Kidney (tissue), 14 donors: ENCODE results near the gene ARFRP1. TPM values are rescaled to one million over a fixed set of nuclear protein-coding genes. Genes with fewer than 3 reads are reported as not detected.

Experiments
- DNase-seq, 5 donors: peaks; one replicate each; pipeline ENCODE4 v3.0.0-alpha.2; 2013 to 2020
- FAIRE-seq: peaks from 2 replicates; lab custom pipeline; 2012; peaks lifted over from hg19 to GRCh38; lab: Jason Lieb, UNC
- H3K27ac ChIP-seq, 2 donors: one replicate each; pipeline ENCODE4 v1.7.0; 2013; ENCODE audit warnings: low read depth in 2 of 2, low read length in 2 of 2, inconsistent platforms in 1 of 2
- H3K27me3 ChIP-seq: one replicate; pipeline ENCODE4 v1.7.1; 2013; ENCODE audit warnings: low read length, inconsistent platforms; ENCODE audit not compliant: control insufficient read depth, insufficient read depth
- H3K36me3 ChIP-seq, 3 donors: one replicate each; pipeline versions ENCODE4 v1.7.0 to v1.7.1; 2013; ENCODE audit warnings: low read length in 3 of 3, control low read depth in 1 of 3, inconsistent platforms in 1 of 3; ENCODE audit not compliant: insufficient read depth in 3 of 3, control insufficient read depth in 2 of 3
- H3K4me1 ChIP-seq, 3 donors: one replicate each; pipeline versions ENCODE4 v1.7.0 to v1.7.1; 2013; ENCODE audit warnings: low read length in 3 of 3, inconsistent platforms in 1 of 3, low read depth in 1 of 3; ENCODE audit not compliant: control insufficient read depth in 2 of 3, insufficient read depth in 2 of 3
- H3K4me3 ChIP-seq, 3 donors: one replicate each; pipeline versions ENCODE4 v1.7.0 to v1.8.1; 2013; ENCODE audit warnings: low read length in 3 of 3, control low read depth in 1 of 3, inconsistent platforms in 1 of 3
- H3K9ac ChIP-seq, 3 donors: one replicate each; pipeline versions ENCODE4 v1.7.0 to v1.7.1; 2013; ENCODE audit warnings: low read length in 3 of 3, control low read depth in 1 of 3, inconsistent platforms in 1 of 3
- H3K9me3 ChIP-seq, 3 donors: one replicate each; pipeline versions ENCODE4 v1.7.0 to v1.7.1; 2013; ENCODE audit warnings: low read length in 3 of 3, control low read depth in 1 of 3, inconsistent platforms in 1 of 3; ENCODE audit not compliant: control insufficient read depth in 2 of 3, insufficient read depth in 1 of 3
- CTCF ChIP-seq: IDR thresholded peaks from 3 replicates; pipeline ENCODE4 v1.5.1; 2012; ENCODE audit warnings: mild to moderate bottlenecking, moderate library complexity, borderline replicate concordance; ENCODE audit not compliant: insufficient read depth; ENCODE audit errors: extremely low read depth
- intact Hi-C: fragments of 100-400 bp; cut with DNase I; formaldehyde crosslinking; loops from one replicate; pipeline ENCODE4 v1.11.1; 2022
- polyA plus RNA-seq: library from polyadenylated mRNA; stranded (reverse); fragments of 350-450 nt; fragmentation: Illumina TruSeq; extraction: RNeasy Lipid Tissue Mini Kit (QIAGEN cat#74804); gene quantifications from one replicate; pipeline ENCODE4 v1.2.3, GENCODE V29; 2014; ENCODE audit warnings: low read depth, low replicate concordance; ENCODE audit not compliant: insufficient read depth
- total RNA-seq: library from RNA; stranded (reverse); fragmentation: NEBNext Ultra II Directional; extraction: Animal tissue kit (Norgen Biotek cat#: 25700); gene quantifications from one replicate; pipeline ENCODE4 v1.2.1, GENCODE V29; 2021
- donor health status: control.
- donor health status: control.
- donor health status: control.
- donor health status: control.
- donor health status: control.
- donor health status: DM: yes; HTN: yes; CAD: no.
- donor health status: Normal renal cell carcinoma (clear cell type).

Gene ARFRP1
- total and polyA plus RNA-seq, 2 donors from 2014 or later: 60.6 to 71.2 TPM

- peaks cover 0 to 11% (median 4%) of the 10 kb centered on the region in 3 donors for H3K36me3 ChIP-seq
- peaks cover 0 to 16% (median 0%) of the 10 kb centered on the region in 3 donors for H3K4me1 ChIP-seq
- no peak for FAIRE-seq
- no peaks in the 10 kb centered on the region for H3K9me3 ChIP-seq
- TF ChIP-seq CTCF: no peak
- H3K9ac ChIP-seq: peak overlapping the region in 2 of 3 donors; percentile 37 to 89
- H3K27ac ChIP-seq: peak overlapping the region in 1 of 2 donors; percentile 81
- H3K4me3 ChIP-seq: peak overlapping the region; percentile 79 to 94 (median 91)
- no peaks in the 10 kb centered on the region for H3K27me3 ChIP-seq
- intact Hi-C loops: no loop called here
- DNase-seq: peak in 2 of 5 donors; percentile 48 to 75
Observed at GRCh38 chr20:63659370-63659769, 48.4 kb downstream of the ARFRP1 start.

DNA sequence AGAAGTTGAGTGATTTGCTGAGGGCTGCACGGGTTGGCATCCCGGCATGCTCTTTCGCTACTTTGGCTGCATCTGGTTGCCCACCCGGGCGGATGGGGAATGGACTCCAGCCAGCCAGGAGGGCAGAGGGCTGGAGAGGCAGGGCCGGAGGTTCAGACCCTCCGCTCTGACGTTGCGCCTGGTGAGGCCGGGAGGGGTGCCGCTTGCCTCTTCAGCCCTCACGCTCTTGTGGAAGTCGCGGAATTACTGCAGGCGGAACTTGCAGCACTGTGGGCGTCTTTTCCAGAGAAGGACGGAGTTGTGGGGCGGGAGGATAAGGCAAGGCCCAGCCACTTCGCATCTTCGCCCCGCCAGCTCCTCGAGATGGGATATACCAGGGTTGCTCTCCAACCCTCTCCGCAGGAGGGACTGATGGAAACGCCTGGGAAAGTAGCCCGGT is 49.0 kb downstream of the ARFRP1 start:
- Histone ChIP-seq H3K9me3 (no peaks in the 10 kb centered on the region), H3K9ac (peak overlapping the region; percentile 37 to 89 (median 83)), H3K4me1 (peaks cover 0 to 19% (median 3%) of the 10 kb centered on the region in 3 donors), H3K27me3 (no peaks in the 10 kb centered on the region), H3K27ac (peak overlapping the region; percentile 74 to 81), H3K36me3 (peaks cover 0 to 11% (median 4%) of the 10 kb centered on the region in 3 donors), H3K4me3 (peak overlapping the region; percentile 79 to 94 (median 91))
- DNase-seq (no peak), FAIRE-seq (no peak)
- intact Hi-C loops: no loop called here
- TF ChIP-seq CTCF: no peak

DNA sequence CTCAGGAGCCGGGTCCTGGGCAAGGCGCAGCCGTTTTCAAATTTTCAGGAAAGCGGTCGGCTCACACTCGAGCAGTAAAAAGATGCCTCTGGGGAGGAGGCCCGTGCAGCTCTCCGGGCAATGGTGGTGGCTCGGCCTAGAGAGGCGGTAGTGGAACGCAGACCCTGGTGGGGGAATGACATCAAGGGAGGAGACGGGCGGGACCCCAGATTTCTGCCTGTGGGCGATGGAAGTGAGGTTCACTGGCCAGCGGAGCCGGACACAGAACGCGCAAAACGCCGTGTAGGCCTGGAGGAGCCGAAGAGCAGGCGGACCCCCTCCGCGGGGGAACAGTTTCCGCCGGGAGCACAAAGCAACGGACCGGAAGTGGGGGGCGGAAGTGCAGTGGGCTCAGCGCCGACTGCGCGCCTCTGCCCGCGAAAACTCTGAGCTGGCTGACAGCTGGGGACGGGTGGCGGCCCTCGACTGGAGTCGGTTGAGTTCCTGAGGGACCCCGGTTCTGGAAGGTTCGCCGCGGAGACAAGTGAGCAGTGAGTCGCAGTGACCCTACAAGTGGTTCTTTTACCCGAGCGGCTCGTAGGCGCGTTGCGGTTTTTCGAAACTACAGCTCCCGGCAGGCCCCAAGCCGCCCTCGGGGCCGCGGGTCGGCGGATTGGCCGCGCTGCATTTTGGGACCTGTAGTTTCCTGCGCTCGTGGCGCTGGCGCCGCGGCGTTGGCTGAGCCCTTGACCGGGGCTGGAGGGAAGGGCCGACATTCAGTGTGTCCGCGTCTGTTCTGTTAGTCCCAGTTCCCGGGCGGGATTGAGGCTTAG is 49.6 kb downstream of the ARFRP1 start, which contains the start of gene RTEL1:
Gene RTEL1, plus strand, starts transcription at position 376 of the 812 bp plus-strand sequence. CDS start 1,091 bp downstream, outside the sequence.
- TF ChIP-seq CTCF: no peak
- H3K4me3 ChIP-seq: peak within 1 kb of the TSS; percentile 79 to 94 (median 91)
- no peaks in the 10 kb centered on the region for H3K9me3 ChIP-seq
- H3K9ac ChIP-seq: peak within 1 kb of the TSS; percentile 76 to 89 (median 83)
- FAIRE-seq: no peak
- peaks cover 0 to 21% (median 5%) of the 10 kb centered on the region in 3 donors for H3K4me1 ChIP-seq
- peak; percentile 93 to 97 (median 96) for DNase-seq
- peak within 1 kb of the TSS; percentile 81 to 83 for H3K27ac ChIP-seq
- H3K27me3 ChIP-seq: no peaks in the 10 kb centered on the region
- peaks cover 0 to 8% (median 4%) of the 10 kb centered on the region in 3 donors for H3K36me3 ChIP-seq
- intact Hi-C loops: no loop called here
